ENCODE measurements around the gene TNPO2. TPM values are rescaled to one million over a fixed set of nuclear protein-coding genes. Genes with fewer than 3 reads are reported as not detected.

TNPO2 gene
- total RNA-seq, result 10 to 100 TPM; 15.7 to 29.5 (median 20.8) TPM
- 10 to 100 TPM; 29.0 to 37.2 TPM for polyA plus RNA-seq

- no peak for TF ChIP-seq CTCF (IDR thresholded peaks at IDR 0.05)
- intact Hi-C loops (cut with DNase I), result no loop called here
- Histone ChIP-seq H3K27me3 (no peaks in the 10 kb centered on the region), H3K36me3 (peaks cover 0 to under 1% (median 0%) of the 10 kb centered on the region in 3 donors), H3K4me3 (peak within 1 kb of the TSS; percentile 51 to 73 (median 54)), H3K4me1 (peaks cover 0 to 19% (median 8%) of the 10 kb centered on the region in 3 donors), H3K27ac (peak within 1 kb of the TSS; percentile 32 to 77 (median 56)), H3K9me3 (no peaks in the 10 kb centered on the region)
- DNase-seq (peak in 4 of 6 donors; percentile 47 to 58 (median 54)), FAIRE-seq (no peak), ATAC-seq (peak; percentile 51 to 70 (median 63))
- WGBS, 2 donors, result 6 to 8% methylated on average over 28 of the region's 28 CpGs
Measured at GRCh38 chr19:12723641-12724426, at the start of gene TNPO2. Gene TNPO2, minus strand, starts transcription at chr19:12723932. Its CDS starts 2,955 bp downstream, at chr19:12720977.

- H3K27ac ChIP-seq, result no peak overlapping the region
- WGBS, 2 donors, result 86% methylated on average over 4 of the region's 4 CpGs
- ATAC-seq, result no peak
- no peak for FAIRE-seq
- DNase-seq, result no peak
- no peaks in the 10 kb centered on the region for H3K9me3 ChIP-seq
- TF ChIP-seq CTCF (IDR thresholded peaks at IDR 0.05), result no peak
- peaks cover 0 to 5% (median 3%) of the 10 kb centered on the region in 3 donors for H3K4me1 ChIP-seq
- no peaks in the 10 kb centered on the region for H3K27me3 ChIP-seq
- H3K4me3 ChIP-seq, result no peak overlapping the region
- H3K36me3 ChIP-seq, result peaks cover 0 to 19% (median 13%) of the 10 kb centered on the region in 3 donors
- intact Hi-C loops (cut with DNase I), result no loop called here
Measured at GRCh38 chr19:12772323-12772722, 48.6 kb upstream of the TNPO2 start.

- H3K4me3 ChIP-seq, result no peak overlapping the region
- no peaks in the 10 kb centered on the region for H3K4me1 ChIP-seq
- no peaks in the 10 kb centered on the region for H3K9me3 ChIP-seq
- DNase-seq, result no peak
- H3K36me3 ChIP-seq, result peaks cover 0 to 19% (median 16%) of the 10 kb centered on the region in 3 donors
- ATAC-seq, result no peak
- H3K27me3 ChIP-seq, result no peaks in the 10 kb centered on the region
- TF ChIP-seq CTCF (IDR thresholded peaks at IDR 0.05), result no peak
- FAIRE-seq, result no peak
- H3K27ac ChIP-seq, result no peak overlapping the region
- 94 to 95% methylated on average over 13 of the region's 13 CpGs for WGBS, 2 donors
- intact Hi-C loops (cut with DNase I), result no loop called here
Measured at GRCh38 chr19:12770922-12771321, 47.2 kb upstream of the TNPO2 start.

- no peak for DNase-seq
- FAIRE-seq, result no peak
- intact Hi-C loops (cut with DNase I), result loop anchor here in 1 of 3 donors (5.0 kb wide), 1 partner anchor 33 kb away; the partner anchor contains the start of genes PRDX2 and THSD8
- Histone ChIP-seq H3K27me3 (no peaks in the 10 kb centered on the region), H3K4me3 (no peak overlapping the region), H3K27ac (no peak overlapping the region), H3K36me3 (peaks cover 0 to 22% (median 18%) of the 10 kb centered on the region in 3 donors), H3K4me1 (no peaks in the 10 kb centered on the region), H3K9me3 (no peaks in the 10 kb centered on the region)
- no peak for TF ChIP-seq CTCF (IDR thresholded peaks at IDR 0.05)
- ATAC-seq, result no peak
- 80 to 83% methylated on average over 35 to 37 of the region's 37 CpGs for WGBS, 2 donors
Measured at GRCh38 chr19:12769689-12770088, 46.0 kb upstream of the TNPO2 start.

GRCh38 chr19:12767666-12768065 is 43.9 kb upstream of the TNPO2 start:
- WGBS, 2 donors, result 94 to 95% methylated on average over 14 to 15 of the region's 15 CpGs
- no peak for TF ChIP-seq CTCF (IDR thresholded peaks at IDR 0.05)
- H3K36me3 ChIP-seq, result peaks cover 0 to 36% (median 25%) of the 10 kb centered on the region in 3 donors
- ATAC-seq (no peak), DNase-seq (no peak), FAIRE-seq (no peak)
- no peaks in the 10 kb centered on the region for H3K9me3 ChIP-seq
- intact Hi-C loops (cut with DNase I), result loop anchor here in 1 of 3 donors (5.0 kb wide), 1 partner anchor 35 kb away; the partner anchor contains the start of genes PRDX2 and THSD8
- no peak overlapping the region for H3K4me3 ChIP-seq
- H3K27me3 ChIP-seq, result no peaks in the 10 kb centered on the region
- H3K27ac ChIP-seq, result no peak overlapping the region
- no peaks in the 10 kb centered on the region for H3K4me1 ChIP-seq
